ENCODE results near the gene SNAPC3.
"Not testable (repeated sequence)": the region's sequence is repeated elsewhere in the genome, so short reads cannot be mapped to it uniquely, and the experiment has no call there.

Gene SNAPC3

DNA sequence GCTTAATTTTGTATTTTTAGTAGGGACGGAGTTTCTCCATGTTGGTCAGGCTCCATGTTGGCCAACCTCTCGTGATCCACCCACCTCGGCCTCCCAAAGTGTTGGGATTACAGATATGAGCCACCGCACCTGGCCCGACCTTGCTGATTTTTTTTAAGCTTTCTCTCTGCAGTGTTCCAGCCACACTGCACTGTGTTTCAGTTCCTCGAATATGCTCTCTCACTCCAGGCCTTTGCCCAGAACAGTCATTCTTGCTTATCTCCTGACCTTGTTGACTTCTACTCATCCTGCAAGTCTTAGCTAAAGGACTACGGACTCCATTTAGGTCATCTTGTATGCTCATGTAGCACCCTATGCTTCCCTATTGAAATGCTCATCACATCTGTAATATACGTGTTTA, 3.3 kb downstream of the SNAPC3 start:
- no peak for DNase-seq

DNA sequence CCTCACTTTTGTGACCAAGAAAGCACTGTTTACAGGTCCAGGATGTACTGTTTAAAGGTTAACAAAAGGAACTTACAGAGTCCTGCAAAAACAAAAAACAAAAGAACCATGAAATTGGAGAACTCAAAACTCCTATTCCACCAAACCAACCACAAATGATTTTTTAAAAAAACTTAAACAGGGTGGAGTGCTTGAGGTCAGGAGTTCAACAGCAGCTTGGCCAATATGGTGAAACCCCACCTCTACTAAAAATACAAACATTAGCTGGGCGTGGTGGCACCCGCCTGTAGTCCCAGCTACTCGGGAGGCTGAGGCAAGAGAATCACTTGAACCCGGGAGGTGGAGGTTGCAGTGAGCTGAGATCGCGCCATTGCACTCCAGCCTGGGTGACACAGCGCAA, 5.0 kb downstream of the SNAPC3 start:
- DNase-seq = not testable (repeated sequence)

DNA sequence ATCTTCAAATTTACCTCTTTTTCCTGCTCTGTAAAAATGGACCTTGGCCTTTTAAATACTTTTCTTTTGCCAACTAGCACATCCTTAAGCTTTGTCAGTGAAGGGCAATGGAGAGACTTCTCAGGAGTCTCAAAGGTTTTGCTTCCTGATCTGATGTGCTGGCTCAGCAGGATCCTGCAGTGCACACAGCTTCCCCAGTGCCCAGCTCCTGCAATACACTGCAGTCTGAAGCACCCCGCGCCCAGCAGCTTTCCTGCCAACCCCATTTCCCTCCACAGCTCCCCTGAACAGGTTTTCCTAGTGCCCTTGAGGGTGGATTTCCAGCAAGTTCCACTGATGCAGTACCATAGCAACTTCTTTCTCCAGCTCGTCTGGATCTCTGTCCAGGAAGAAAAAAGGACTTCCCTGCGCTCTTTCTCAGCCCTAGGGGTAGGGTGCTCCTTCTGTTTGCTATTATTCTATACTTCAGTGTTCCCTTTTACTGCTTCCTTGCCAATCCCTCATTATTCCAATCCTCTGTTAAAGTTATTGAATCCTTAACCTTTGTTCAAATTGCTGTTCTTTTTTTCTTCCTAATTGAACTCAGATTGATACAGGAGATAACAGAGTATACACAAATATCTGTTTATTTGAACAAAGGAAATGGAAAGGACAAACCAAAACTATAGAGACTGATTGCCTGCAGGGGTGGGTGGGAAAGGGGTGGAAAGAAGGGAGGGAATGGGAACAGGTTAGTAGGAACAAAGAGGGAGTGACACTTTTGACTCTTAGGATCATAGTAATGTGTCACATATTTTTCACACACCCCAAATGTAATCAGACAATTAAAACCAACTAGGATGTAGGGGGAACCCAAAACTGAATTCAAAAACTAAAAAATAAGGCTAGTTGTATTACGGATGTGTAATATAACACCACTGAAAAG, 8.5 kb downstream of the SNAPC3 start:
- no peak for DNase-seq

DNA sequence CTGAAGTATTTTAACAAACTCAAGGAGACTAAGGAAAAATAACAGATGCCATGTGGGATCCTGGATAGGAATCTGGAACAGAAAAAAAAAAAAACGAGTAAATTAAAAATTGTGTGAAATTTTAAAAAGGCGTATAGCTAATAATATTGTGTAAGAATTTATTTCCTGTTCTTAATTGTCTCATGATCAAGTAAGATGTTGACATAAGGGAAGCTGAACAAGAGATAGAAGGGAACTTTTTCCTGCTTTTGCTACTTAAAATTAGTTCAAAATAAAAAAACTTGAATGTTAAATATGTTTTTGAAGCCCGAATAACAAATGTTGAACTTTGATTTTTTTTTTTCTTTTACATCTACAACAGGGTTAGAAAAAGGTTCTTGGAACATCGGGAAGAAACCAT, 10.5 kb downstream of the SNAPC3 start:
- DNase-seq = no peak

DNA sequence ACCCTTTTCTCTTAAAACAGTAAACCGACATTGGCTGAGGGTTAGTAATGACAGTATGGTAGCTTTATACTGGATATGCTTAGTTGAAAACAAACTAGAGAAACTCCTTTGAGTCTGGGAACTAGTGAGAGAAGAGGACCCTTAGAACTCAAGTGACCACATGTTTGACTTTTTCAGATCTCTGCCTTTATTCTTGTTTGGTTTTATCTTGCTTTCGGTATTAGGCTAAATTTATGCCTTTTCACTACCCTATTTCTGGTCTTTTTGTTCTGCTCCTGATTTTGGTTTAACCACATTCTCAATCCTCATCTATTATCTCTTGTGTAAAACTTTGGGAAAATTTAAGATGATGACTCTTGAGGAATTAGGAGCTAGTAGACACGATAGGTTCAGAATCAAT, 11.0 kb downstream of the SNAPC3 start:
- DNase-seq = no peak

DNA sequence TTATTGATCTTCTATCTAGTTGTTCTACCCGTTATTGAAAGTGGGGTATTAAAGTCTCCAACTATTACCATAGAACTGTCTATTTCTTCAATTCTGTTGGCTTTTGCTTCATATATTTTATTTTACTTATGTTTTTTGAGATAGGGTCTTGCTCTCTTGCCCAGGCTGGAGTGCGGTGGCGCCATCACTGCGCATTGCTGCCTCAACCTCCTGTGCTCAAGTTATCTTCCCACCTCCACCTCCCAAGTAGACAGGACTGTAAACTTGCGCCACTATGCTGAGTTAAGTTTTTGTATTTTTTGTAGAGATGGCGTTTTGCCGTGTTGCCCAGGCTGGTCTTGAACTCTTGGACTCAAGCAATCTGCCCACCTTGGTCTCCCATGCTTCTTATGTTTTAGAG, 16.2 kb downstream of the SNAPC3 start:
- DNase-seq = no peak

DNA sequence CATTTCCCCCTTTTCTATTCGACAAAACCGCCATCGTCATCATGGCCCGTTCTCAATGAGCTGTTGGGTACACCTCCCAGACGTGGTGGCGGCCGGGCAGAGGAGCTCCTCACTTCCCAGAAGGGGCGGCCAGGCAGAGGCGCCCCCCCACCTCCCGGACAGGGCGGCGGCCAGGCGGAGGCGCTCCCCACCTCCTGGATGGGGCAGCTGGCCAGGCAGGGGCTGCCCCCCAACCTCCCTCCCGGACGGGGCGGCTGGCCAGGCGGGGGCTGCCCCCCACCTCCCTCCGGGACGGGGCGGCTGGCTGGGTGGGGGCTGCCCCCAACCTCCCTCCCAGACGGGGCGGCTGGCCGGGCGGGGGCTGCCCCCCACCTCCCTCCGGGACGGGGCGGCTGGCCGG, 19.2 kb downstream of the SNAPC3 start:
- not testable (repeated sequence) for DNase-seq

DNA sequence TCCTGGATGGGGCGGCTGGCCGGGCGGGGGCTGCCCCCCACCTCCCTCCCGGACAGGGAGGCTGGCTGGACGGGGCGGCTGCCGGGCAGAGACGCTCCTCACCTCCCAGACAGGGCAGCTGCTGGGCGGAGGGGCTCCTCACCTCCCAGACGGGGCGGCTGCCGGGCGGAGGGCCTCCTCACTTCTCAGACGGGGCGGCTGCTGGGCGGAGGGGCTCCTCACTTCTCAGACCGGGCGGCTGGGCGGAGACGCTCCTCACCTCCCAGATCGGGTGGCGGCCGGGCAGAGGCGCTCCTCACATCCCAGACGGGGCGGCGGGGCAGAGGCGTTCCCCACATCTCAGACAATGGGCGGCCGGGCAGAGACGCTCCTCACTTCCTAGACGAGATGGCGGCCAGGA, 19.6 kb downstream of the SNAPC3 start:
- not testable (repeated sequence) for DNase-seq

DNA sequence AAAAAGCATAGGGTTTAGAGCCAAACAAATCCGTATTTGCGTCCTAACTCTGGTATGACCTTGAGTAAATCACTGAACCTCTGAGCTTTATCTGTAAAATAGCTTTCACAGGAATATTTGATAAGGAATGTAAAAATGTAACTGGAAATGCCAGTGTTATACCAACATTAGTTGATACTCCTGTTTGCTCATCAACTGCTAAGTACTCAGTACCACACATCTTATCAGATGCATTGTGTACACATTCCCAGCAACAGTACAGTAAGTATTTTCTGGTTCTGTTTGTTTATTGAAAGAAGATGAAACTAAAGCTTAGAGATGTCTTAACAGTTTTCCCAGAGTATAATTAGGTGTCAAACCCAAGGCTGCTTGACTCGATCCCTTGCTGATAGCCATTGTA, 21.5 kb downstream of the SNAPC3 start:
- no peak for DNase-seq

DNA sequence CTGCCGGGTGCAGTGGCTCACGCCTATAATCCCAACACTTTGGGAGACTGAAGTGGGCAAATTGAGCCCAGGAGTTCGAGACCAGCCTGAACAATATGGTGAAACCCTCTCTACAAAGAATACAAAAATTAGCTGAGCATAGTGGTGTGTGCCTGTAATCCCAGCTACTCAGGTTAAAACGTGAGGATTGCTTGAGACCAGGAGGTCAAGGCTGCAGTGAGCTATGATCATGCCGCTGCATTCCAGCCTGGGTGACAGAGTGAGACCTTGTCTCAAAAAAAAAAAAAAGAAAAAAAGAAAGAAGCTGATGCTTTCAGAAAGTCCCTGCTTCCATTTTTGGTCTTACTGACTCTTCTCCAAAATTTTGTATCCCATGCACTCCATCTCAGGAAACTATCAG, 31.3 kb downstream of the SNAPC3 start:
- DNase-seq = no peak

DNA sequence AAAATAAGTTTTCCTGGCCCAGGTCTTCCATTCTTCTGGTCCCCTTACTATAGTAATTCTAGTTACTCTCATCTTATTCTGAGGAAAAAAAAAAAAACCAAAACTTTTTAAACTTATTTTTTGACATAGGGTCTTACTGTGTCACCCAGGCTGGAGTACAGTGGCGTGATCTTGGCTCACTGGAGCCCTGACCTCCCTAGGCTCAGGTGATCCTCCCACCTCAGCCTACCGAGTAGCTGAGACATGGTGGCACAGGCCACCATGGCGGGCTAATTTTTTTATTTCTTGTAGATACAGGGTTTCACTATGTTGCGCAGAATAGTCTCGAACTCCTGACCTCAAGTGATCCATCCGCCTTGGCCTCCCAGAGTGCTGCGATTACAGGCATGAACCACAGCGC, 38.4 kb downstream of the SNAPC3 start:
- no peak for DNase-seq

DNA sequence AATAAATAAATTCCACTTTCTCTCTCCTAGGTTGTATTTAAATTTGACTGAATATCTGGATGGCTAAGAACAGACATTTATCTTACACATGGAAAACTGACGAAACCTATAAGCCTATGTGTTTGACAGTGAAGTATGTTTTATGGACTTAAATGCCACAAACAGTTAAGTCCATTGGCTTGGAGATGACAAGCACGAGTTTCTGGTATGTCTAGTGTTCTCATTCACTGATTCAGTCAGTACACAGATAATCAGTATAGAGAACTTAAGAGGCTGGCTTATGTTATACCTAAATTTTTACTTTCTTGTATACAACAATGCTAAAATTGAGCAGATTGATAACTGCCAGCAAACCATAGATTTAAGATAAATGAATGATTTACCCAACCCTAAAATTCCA, 38.9 kb downstream of the SNAPC3 start:
- no peak for DNase-seq

DNA sequence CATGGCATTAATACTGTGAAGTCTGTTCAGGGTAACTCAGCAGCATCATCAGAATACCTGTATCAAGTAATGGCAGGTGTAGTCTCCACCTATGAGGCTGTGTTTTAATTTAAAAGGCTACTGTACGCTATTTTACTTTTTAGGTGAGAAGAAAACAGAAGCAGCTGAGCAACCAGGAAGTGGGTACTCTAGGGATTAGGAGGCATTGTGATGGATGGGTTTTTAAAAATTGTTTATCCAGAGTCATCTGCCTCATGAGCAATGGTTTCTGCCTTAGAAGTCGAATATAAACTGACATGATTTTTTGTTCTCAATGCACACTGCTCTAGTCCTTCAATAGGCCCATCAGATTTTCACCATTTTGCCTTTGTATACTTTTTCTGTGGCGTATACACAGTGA, 45.5 kb downstream of the SNAPC3 start:
- DNase-seq = no peak

DNA sequence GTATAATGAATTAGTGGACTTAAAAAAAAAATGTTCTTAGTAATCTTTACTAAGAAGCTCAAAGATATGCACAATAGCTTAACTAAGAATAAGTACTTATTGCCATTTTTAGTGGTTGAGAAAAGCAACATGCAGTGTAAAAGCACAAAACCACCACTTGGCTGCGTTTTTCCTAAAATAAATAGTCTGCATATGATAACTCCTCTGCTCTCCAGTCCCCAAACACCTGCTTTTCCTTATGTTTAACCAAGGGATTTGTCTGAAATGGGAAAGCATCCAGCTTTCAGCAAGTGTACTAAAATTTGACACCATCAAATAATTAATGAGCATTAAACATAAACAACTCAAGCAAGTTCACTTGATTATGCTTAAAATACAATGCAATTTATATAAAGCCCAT, 46.7 kb downstream of the SNAPC3 start:
- DNase-seq = no peak

DNA sequence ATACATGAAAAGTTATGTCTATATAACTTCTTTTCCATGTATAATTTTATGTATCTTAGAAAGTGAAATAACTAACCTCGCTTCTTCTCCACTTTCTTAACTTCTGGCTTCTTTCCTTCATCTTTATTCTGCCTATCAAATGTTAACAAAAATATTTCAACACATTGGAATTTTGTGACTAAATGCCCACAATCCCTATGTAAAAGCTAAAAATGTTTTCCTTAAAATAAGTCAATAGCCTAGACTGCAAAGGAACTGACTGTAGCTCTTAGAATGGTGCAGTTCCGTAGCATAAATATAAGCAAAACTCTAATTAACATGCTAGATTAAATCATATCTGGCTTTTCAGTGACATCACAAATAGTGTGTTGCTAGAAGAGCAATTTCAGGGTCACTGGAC, 47.2 kb downstream of the SNAPC3 start:
- no peak for DNase-seq

DNA sequence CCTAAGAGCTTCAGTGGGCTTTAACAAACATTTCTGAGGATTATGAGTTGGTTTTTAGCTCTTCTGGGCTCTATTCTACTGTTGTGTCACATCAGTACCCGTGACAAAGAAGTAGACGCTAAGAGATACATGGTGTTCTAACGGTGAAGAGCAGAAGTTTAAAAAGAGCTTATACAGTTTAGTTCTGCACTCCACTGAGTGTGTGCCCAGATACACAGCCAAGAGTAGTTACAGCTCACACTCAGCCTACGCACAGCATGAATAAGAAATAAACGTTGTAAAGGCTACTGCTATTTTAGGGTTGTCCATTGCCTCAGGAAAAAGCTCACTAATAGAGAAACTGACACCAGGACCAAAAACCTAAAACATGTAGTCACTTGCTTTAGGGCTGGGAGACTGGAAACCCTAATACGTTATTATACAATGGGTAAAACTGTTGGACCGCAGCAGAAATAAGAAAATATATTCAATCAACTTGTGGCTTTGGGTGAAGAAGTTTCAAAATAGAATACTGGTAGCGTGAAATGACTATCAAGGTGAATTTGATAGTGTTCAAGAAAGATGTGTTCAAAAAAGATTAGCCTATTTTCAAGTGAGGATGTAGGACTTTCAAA, 53.4 kb downstream of the SNAPC3 start:
- DNase-seq = no peak

DNA sequence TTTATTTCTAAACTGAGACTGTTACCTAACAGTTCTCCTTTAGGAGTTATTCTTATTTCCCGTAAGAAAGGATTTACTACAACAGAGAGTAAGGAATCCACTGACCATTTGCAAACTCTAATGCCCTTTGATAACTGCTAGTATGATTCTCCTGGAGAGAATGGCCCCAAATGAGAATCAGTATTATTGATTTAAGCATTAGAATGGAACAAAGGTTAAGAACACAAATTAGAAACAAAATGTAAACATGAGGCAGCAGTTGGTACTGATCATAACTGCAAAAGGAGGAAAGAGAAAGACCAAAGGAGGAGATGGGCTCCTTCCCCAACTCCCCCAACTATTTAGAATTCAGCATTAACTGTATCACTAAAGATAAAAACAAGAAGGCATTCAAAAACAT, 57.4 kb downstream of the SNAPC3 start:
- DNase-seq = no peak

DNA sequence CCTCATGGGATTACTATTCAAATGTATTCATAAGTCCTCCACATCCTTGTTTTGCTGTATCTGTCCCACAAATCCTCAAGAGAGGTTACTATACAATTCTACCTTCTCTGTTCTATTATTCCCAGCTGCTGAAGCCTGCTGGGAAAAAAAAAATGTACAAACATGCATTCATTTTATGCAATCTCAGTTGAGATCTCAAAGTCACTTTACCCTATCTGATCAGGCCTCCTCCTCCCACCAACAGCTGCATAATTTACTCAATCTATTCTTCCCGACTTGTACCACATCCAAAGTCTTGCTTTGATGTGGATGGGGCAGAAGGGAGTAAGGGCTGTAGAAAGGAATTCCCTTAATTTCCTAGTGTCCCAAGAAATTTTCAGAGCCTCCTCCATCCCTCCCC, 59.5 kb downstream of the SNAPC3 start:
- DNase-seq = no peak

DNA sequence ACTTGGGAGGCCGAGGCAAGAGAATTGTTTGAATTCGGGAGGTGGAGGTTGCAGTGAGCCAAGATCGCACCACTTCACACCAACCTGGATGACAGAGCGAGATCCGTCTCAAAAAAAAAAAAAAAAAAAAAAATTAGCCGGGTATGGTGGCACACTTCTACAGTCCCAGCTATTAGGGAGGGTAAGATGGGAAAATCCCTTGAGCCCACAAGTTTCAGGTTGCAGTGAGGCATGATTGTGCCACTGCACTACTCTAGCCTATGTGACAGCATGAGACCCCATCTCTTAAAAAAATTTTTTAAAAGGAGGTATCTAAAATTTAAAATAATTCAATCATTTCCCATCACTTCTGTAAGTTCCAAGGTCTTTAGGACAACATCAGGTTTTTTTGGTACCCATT, 62.1 kb downstream of the SNAPC3 start:
- DNase-seq = no peak

DNA sequence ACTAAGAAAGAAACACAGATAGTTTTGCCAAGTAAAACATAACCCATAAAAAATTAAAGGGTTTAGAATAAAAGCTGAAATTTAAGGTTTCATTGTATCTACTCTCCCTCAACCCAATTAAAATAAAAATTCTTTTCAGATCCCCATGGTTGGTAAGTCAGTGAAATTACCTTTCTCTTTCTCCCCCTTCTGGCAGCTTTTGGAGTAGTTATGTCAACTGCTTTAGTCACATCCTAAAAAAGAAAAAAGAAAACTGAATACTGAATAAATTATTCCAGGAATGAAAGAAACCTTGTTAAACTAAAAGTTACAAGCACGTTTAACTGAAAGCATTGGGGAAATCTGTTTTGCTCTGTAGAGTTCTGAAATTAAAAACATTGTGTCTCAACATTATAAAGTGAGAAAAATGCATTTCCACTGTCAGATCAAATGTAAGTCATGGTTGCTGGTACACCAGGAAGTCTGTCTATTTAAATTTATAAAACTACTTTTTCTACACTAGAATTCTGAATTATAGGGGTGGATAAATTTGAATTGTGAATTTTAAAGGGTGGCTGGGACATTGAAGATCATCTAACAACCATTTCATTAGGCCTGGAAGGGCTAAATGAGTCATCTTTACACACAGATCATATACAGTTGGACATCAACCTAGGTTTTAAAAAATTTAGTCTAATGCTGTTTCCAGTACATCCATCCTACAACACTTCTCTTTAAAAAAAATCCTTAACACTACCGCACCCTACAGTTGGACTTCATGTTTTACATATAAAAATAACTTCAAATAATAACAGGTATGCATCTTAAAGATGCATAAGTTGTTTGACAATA, 63.4 kb downstream of the SNAPC3 start:
- DNase-seq = no peak

DNA sequence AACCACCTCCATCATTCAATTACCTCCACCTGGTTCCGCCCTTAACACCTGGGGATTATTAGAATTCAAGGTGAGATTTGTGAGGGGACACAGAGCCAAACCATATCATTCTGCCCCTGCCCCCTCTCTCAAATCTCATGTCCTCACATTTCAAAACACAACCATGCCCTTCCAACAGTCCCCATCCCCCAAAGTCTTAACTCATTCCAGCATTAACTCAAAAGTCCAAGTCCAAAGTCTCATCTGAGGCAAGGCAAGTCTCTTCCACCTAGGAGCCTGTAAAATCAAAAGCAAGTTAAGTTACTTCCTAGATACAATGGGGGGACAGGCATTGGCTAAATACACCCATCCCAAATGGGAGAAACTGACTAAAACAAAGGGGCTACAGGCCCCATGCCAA, 69.3 kb downstream of the SNAPC3 start:
- no peak for DNase-seq

DNA sequence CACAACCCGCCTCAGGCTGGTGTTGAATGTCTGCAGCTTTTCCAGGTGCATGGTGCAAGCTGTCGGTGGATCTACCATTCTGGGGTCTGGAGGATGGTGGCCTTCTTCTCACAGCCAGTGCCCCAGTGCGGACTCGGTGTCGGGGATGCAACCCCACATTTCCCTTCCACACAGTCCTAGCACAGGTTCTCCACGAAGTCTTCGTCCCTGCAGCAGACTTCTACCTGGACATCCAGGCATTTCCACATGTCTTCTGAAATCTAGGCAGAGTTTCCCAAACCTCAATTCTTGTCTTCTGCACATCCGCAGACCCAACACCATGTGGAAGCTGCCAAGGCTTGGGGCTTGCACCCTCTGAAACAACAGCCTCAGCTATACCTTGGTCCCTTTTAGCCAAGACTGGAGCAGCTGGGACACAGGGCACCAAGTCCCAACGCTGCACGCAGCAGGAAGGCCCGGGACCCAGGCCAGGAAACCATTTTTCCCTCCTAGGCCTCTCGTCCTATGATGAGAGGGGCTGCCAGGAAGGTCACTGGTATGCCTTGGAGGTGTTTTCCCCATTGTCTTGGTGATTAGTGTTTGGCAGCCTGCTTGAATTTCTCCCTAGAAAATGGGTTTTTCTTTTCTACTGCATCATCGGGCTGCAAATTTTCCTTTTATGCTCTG, 69.9 kb downstream of the SNAPC3 start:
- DNase-seq = no peak
